SU-DHL-6 (cell line): ENCODE measurements around the gene TRPM8.

ENCODE experiments used
- H2AFZ ChIP-seq: fragments of 200-600 bp; sonication (generic); 2 replicates; pipeline ENCODE4 v1.6.1; 2014; ENCODE audit warnings: low read depth, mild to moderate bottlenecking, moderate library complexity, mixed read lengths, antibody characterized with exemption, low read length; ENCODE audit not compliant: severe bottlenecking
- H3F3A ChIP-seq: fragments of 200-600 bp; shearing (Covaris generic); 2 replicates; pipeline ENCODE4 v1.6.0; 2016; ENCODE audit warnings: antibody characterized with exemption, mild to moderate bottlenecking; ENCODE audit not compliant: insufficient read depth
- H3K27ac ChIP-seq: fragments of 200-600 bp; sonication (generic); 2 replicates; pipeline ENCODE4 v1.5.1; 2016; ENCODE audit warnings: low read depth, mild to moderate bottlenecking, low read length, moderate library complexity, mixed read lengths
- H3K27me3 ChIP-seq: fragments of 200-600 bp; sonication (generic), shearing (Covaris generic); 2 replicates; pipeline ENCODE4 v1.6.0; 2014; ENCODE audit warnings: mild to moderate bottlenecking, low read length
- H3K36me3 ChIP-seq: fragments of 200-600 bp; sonication (generic); 2 replicates; pipeline ENCODE4 v1.6.1; 2014; ENCODE audit warnings: mild to moderate bottlenecking, low read length, mixed read lengths
- H3K4me2 ChIP-seq: fragments of 300-600, 200-600 bp; shearing (Covaris generic), sonication (generic); 2 replicates; pipeline ENCODE4 v1.6.0; 2014; ENCODE audit warnings: low read length, low read depth, mild to moderate bottlenecking; ENCODE audit not compliant: poor library complexity, severe bottlenecking
- H3K4me3 ChIP-seq: fragments of 200-600 bp; sonication (generic); 2 replicates; pipeline ENCODE4 v1.5.1; 2014; ENCODE audit warnings: antibody characterized with exemption, low read length, mild to moderate bottlenecking, mixed read lengths; ENCODE audit not compliant: insufficient read depth, poor library complexity, severe bottlenecking
- H3K79me2 ChIP-seq: fragments of 200-600 bp; sonication (generic); 2 replicates; pipeline ENCODE4 v1.6.1; 2014; ENCODE audit warnings: mild to moderate bottlenecking, low read length, moderate library complexity; ENCODE audit not compliant: insufficient read depth
- H3K9ac ChIP-seq: fragments of 200-600 bp; sonication (generic); 2 replicates; pipeline ENCODE4 v1.7.0; 2014; ENCODE audit warnings: mild to moderate bottlenecking, low read length
- H3K9me2 ChIP-seq: fragments of 200-600 bp; sonication (generic); replicated peaks from 2 replicates; pipeline ENCODE4 v1.6.1; 2014; ENCODE audit warnings: low read length; ENCODE audit not compliant: insufficient read depth
- H3K9me3 ChIP-seq: fragments of 200-600 bp; sonication (generic); 2 replicates; pipeline ENCODE4 v1.6.1; 2014; ENCODE audit warnings: low read length, mixed read lengths; ENCODE audit not compliant: insufficient read depth
- H4K20me1 ChIP-seq: fragments of 200-600 bp; sonication (generic); 2 replicates; pipeline ENCODE4 v1.6.1; 2014; ENCODE audit warnings: low read depth, mild to moderate bottlenecking, antibody characterized with exemption, low read length, moderate library complexity, mixed read lengths
- EZH2phosphoT487 ChIP-seq: fragments of 200-600 bp; sonication (generic), shearing (Covaris generic); conservative IDR thresholded peaks from 2 replicates; pipeline ENCODE4 v1.6.1; 2018; ENCODE audit warnings: mild to moderate bottlenecking, antibody characterized with exemption, low read length, moderate library complexity, mixed read lengths
- TF ChIP-seq, protein P1 (sequence below): fragments of 200-600 bp; sonication (generic); IDR thresholded peaks from one replicate; pipeline ENCODE4 v1.5.1; 2017; ENCODE audit warnings: antibody characterized with exemption, mild to moderate bottlenecking, low read length, moderate library complexity; ENCODE audit not compliant: insufficient read depth, poor library complexity, severe bottlenecking

Gene TRPM8

DNA sequence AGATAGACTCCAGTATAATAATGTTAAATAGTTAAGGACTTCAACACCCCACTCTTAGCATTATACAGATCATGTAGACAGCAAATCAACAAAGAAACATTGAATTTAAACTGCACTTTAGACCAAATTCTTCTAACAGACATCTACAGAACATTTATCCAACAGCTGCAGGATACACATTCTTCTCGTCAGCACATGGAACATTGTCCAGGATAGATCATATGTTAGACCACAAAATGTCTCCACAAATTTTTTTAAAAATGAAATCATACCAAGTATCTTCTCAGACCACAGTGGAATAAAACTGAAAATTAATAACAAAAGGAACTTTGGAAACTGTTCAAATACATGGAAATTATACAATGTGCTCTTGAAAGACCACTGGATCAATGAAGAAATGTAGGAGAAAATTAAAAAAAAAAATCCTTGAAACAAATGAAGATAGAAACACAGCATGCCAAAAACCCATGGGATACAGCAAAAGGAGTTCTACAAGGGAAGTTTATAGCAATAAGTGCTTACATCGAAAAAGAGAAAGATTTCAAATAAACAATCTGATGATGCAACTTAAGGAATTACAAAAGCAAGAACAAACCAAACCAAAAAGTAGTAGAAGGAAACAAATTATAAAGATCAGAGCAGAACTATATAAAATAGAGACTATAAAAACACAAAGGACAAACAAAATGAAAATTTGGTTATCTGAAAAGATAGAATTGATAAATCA is 121.1 kb downstream of the TRPM8 start:
- H3K9me3 ChIP-seq: no peaks in the 10 kb centered on the region
- TF ChIP-seq, protein P1, sequence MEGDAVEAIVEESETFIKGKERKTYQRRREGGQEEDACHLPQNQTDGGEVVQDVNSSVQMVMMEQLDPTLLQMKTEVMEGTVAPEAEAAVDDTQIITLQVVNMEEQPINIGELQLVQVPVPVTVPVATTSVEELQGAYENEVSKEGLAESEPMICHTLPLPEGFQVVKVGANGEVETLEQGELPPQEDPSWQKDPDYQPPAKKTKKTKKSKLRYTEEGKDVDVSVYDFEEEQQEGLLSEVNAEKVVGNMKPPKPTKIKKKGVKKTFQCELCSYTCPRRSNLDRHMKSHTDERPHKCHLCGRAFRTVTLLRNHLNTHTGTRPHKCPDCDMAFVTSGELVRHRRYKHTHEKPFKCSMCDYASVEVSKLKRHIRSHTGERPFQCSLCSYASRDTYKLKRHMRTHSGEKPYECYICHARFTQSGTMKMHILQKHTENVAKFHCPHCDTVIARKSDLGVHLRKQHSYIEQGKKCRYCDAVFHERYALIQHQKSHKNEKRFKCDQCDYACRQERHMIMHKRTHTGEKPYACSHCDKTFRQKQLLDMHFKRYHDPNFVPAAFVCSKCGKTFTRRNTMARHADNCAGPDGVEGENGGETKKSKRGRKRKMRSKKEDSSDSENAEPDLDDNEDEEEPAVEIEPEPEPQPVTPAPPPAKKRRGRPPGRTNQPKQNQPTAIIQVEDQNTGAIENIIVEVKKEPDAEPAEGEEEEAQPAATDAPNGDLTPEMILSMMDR: no peak
- TF ChIP-seq EZH2phosphoT487: no peak
- H3K4me2 ChIP-seq: no peak overlapping the region
- no peak overlapping the region for H2AFZ ChIP-seq
- no peaks in the 10 kb centered on the region for H3K27me3 ChIP-seq
- no peaks in the 10 kb centered on the region for H3K79me2 ChIP-seq
- no peak overlapping the region for H3K4me3 ChIP-seq
- H3K9me2 ChIP-seq: no peaks in the 10 kb centered on the region
- no peaks in the 10 kb centered on the region for H3F3A ChIP-seq
- no peaks in the 10 kb centered on the region for H4K20me1 ChIP-seq
- no peaks in the 10 kb centered on the region for H3K36me3 ChIP-seq
- no peak overlapping the region for H3K27ac ChIP-seq
- H3K9ac ChIP-seq: no peak overlapping the region

DNA sequence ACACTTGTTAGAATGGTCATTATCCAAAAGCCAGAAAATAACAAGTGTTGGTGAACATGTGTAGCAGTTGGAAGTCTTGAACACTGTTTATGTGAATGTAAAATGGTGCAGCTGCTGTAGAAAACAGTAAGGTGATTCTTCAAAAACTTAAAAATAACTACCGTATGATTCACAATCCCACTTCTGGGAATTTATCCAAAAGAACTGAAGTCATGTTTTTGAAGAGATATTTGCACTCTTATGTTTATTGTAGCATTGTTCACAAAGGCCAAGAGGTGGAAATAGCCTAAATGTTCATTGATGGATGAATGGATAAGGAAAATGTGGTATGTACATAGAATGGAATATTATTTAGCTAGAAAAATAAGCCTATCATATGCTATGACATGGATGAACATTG is 127.0 kb downstream of the TRPM8 start:
- Histone ChIP-seq H2AFZ (no peak overlapping the region), H3K9me2 (no peaks in the 10 kb centered on the region), H4K20me1 (no peaks in the 10 kb centered on the region), H3K9ac (no peak overlapping the region), H3F3A (no peaks in the 10 kb centered on the region), H3K4me2 (no peak overlapping the region), H3K27ac (no peak overlapping the region), H3K36me3 (no peaks in the 10 kb centered on the region), H3K79me2 (no peaks in the 10 kb centered on the region), H3K9me3 (no peaks in the 10 kb centered on the region), H3K4me3 (no peak overlapping the region), H3K27me3 (no peaks in the 10 kb centered on the region)
- no peak for TF ChIP-seq EZH2phosphoT487
- TF ChIP-seq, protein P1: no peak

DNA sequence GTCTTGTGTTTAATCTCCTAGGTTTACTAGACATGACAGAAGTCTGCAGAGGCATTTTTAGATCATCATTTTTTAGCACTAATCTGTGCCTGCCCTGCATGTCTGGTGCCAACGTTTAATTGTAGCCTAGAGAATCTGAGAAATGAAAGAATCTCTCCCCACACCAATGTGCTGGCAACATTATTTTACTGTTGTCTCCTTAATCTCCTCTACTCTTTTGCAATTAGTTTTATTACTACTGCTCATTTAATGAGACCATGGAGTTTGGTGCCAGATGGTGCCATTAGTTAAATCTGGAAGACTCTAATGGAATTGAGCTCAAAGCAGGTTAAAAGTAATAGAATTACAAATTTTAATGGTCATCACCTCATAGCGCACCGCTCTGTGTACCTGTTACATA is 129.3 kb downstream of the TRPM8 start:
- no peak for TF ChIP-seq EZH2phosphoT487
- TF ChIP-seq, protein P1: no peak
- Histone ChIP-seq H3K9me2 (no peaks in the 10 kb centered on the region), H3K79me2 (no peaks in the 10 kb centered on the region), H3K36me3 (no peaks in the 10 kb centered on the region), H3K27me3 (no peaks in the 10 kb centered on the region), H3K9ac (no peak overlapping the region), H3K9me3 (no peaks in the 10 kb centered on the region), H3K4me3 (no peak overlapping the region), H4K20me1 (no peaks in the 10 kb centered on the region), H3F3A (no peaks in the 10 kb centered on the region), H3K27ac (no peak overlapping the region), H2AFZ (no peak overlapping the region), H3K4me2 (no peak overlapping the region)
